PC-9 (cell line): ENCODE measurements around the gene DUSP16.

ENCODE experiments used
- EZH2 ChIP-seq: fragments of 200-600 bp; sonication (generic); IDR thresholded peaks from 2 replicates; pipeline ENCODE4 v1.8.0; 2017; ENCODE audit warnings: antibody characterized with exemption, low read depth
- TF ChIP-seq, protein P1 (sequence below): fragments of 200-600 bp; sonication (generic); conservative IDR thresholded peaks from 2 replicates; pipeline ENCODE4 v1.6.1; 2017; ENCODE audit warnings: mixed run types, antibody characterized with exemption, mild to moderate bottlenecking, moderate library complexity

DNA sequence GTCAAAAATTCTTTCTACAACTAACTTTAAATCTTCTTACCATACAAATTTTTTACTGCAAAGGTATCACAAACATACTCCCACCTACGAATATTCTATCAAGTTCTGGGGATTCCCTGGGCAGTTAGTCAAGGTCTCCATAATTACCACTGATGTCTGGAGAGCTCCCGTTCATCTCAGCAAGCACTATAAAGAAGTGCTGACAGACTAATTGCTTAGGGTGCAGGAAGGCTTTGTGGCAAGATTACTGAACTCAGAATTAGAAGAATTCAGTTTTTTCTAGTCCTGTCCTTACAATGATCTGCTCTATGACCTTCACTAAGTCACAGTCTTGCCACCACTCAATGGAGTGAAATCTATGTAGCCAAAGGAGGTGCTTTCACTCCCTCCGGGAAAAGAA is 61.5 kb downstream of the DUSP16 start:
- TF ChIP-seq, protein P1, sequence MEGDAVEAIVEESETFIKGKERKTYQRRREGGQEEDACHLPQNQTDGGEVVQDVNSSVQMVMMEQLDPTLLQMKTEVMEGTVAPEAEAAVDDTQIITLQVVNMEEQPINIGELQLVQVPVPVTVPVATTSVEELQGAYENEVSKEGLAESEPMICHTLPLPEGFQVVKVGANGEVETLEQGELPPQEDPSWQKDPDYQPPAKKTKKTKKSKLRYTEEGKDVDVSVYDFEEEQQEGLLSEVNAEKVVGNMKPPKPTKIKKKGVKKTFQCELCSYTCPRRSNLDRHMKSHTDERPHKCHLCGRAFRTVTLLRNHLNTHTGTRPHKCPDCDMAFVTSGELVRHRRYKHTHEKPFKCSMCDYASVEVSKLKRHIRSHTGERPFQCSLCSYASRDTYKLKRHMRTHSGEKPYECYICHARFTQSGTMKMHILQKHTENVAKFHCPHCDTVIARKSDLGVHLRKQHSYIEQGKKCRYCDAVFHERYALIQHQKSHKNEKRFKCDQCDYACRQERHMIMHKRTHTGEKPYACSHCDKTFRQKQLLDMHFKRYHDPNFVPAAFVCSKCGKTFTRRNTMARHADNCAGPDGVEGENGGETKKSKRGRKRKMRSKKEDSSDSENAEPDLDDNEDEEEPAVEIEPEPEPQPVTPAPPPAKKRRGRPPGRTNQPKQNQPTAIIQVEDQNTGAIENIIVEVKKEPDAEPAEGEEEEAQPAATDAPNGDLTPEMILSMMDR: no peak
- no peak for TF ChIP-seq EZH2
